Activated T-cell treated with anti-CD3 and anti-CD28 coated beads for 24 hours (primary cell): ENCODE results near the gene METTL13.

ENCODE experiments used
- DNase-seq: peaks from one replicate; pipeline ENCODE4 v3.0.0-alpha.2; 2020; ENCODE audit warnings: low read depth

Gene METTL13

DNA sequence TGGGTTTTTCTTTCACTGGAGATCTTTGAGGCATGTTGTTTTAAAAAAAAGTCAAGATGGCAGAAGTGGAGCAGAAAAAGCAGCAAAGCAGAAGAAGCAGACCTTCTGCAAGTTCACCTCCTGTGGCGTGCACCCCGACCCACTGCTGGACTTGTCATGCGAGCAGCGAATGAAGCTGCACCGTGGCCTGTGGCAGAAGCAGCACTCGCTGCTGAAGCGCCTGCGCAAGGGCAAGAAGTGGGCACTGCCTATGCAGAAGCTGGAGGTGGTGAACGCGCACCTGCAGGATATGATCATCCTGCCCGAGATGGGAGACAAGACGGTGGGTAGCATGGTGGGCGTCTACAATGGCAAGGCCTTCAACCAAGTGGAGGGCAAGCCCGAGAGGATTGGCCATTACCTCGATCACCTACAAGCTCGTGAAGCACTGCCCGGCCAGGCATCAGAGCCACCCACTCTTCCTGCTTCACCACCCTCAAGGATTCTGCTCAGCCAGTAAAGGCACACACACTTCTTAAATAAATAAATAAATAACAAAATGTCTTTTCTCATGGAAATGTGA lies 22.1 kb downstream of the METTL13 start:
- no peak for DNase-seq

DNA sequence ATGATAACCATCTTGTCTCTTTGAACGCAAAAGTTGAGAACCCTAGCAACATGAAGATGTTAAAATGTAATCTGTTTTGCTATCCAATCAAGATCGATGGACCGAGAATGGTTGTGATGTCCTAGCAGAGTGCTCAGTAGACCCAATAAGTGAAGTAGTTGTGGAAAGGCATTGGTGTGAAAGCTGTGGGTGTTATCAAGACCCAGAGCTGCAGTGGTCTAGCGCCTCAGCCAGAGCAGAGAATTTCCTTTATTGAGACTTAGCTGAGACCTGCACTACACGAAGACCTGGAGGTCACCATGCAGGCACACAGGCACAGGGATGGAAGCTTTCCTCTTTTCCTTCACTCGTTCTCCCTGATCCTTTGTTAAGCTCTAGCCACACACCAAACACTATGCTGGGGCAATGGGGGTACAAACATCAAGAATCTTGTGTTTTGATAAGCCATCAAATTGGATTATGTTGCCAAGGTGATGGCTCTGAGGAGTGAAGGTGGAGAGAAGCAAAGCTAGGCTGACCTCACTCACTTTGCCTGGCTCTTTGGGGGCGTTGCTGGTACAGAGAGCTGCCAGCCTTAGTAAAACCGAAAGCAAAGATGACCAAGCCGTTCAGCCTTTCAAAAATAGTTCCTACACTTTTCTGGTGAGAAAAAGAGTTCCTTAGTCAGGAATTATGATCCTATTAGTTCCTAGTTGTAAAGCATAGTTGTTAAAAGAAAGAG lies 24.1 kb downstream of the METTL13 start:
- DNase-seq: no peak

DNA sequence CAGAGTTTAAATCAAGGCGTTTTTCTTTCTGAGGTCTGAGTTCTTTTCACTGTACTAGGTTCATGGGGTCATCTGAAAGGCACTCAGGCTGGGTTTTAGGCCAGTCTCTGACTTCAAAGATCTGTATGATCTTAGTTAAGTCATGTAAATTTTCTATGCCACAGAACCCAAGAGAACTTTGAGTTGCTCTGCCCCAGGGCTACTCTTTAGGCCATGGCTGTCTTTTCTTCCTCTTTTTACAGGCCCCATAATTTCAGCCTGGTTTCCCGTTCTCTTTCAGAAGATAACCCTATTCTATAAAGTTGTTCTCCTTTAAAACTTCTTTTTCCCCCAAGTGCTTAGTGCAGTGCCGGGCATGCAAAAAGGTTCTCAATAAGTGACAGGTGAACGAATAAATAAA lies 26.1 kb downstream of the METTL13 start:
- no peak for DNase-seq

DNA sequence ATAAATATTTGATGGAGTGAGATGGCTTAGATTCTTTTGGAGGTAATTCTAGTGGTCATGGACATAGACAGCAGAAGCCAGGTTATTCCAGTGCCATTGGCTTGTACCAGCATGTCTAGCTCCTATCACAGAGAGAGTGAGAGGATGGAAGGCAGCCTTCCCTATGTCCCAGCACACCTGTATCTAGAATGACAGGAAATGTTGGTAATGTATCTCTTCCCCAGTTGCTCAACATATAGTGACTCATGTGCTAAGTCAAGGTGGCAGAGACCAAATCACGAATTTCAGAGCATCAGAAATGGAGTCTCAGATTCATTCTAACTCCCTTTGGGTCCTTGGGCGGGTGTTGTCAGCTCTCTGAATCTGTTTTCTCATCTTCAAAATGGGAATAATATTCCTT lies 28.4 kb downstream of the METTL13 start:
- DNase-seq: no peak

DNA sequence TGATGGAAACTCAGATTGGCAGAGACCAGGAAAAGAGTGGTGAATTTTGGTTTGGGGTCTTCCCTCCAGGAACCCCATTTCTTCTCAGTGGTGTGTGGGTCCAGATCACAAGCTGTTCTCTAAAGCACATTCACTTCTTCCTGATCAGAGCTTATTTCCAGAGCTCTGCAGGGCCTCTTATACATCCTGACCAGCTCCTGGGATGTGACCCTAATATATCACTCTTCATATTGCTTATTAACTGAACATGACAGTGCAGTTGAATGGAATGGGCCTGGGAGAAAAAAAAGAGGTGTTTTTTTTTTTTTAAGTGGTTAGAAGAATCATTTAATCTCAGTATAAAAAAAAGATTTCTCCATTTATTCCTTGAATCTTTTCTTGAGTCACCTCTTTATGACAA lies 30.2 kb downstream of the METTL13 start:
- DNase-seq: no peak

DNA sequence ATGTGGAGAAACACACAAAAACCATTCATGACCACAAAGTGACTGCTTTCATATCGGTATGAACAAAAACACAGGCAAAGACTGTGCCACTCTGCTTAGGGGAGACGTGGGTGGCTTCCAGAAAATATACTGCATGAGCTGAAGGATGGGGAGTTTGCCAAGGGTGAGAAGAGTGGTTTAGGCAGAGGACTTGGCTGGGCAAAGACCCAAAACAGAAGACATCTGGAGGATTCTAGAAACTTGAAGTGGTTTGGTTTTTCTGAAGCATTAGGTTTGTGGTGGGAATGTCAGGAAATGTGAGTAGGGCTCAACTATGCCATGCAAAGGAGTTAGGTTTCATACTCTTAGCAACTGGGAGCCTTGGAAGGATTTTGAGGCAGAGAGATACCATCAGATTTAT lies 33.2 kb downstream of the METTL13 start:
- no peak for DNase-seq

DNA sequence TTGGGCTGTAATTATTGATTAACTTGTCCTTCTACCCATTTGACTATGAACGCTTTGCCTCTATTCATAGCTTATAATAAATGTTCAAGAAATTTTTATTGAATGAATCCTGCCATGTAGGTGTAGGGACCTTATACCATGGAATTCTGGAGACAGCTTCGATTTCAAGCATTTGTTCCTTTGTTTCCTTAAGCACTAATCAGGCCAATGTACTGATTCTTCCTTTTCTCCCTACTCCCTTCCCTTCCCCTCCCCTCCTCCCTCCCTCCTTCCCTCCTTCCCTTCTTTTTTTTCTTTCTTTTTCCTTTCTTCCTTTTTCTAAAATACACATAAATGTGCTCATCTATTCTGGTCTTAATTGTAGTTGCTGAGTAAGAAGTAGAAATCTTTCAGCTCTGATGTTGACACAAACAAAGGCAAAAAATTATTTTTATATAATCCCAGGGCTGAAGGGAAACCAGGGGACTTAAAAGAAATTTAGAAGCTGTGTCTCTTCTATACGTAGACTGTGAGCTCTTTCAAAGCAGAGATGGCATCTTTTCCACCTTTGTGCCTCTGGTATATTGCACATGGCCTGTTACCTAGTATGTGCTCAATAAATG lies 34.9 kb downstream of the METTL13 start:
- no peak for DNase-seq

DNA sequence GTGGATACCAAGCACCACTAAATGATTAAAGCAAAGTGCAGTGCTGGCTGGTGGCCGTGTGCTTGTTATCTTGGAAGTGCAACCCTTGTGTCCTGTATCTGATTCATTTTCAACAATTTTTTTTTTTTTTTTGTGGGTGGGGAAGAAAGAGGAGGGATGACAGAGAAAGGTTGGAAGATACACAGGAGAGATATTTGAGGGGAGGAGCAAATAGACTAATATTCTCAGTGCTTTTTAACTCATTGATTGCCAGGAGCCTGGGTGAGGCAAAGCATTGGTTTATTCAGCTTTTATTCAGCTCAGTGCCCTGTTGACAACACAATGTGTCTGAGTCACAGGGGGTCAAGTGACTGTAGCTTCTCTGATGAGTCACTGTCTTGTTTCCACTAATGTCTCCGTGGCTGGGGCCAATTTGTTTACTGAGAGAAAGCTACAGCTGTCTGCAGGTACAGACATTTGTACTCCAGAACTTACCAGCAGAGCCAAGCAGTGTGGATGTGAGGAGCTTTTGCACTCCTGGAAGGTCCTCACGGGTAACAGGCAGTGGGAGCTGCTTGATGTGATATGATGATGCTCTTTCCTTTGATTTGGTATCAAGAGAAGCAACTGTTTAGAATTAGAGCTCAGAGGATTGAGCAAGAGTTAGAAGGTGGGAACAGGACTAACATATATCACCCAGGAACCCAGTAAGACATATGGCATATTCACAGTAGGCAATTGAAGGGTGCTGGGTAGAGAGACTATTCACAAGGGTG lies 36.2 kb downstream of the METTL13 start:
- peak; percentile 26 for DNase-seq

DNA sequence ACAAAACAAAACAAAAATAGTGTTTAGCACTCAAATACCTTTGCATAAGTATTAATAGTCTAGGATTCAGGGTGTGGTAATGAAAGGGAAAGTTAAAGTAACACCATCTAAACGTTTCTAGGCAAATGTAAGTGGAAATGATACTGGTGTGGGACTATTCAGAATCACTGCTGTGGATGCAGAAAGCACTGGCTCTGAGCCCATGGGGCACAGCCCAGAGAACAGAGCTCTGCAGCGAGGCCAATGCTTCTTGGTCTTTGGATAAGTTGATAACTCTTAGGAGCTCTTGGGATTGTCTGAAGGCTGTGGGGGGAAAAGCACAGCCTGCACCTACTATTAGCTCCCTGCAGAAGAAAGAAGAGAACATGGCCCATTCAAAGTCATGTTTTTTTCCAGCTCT lies 38.5 kb downstream of the METTL13 start:
- no peak for DNase-seq

DNA sequence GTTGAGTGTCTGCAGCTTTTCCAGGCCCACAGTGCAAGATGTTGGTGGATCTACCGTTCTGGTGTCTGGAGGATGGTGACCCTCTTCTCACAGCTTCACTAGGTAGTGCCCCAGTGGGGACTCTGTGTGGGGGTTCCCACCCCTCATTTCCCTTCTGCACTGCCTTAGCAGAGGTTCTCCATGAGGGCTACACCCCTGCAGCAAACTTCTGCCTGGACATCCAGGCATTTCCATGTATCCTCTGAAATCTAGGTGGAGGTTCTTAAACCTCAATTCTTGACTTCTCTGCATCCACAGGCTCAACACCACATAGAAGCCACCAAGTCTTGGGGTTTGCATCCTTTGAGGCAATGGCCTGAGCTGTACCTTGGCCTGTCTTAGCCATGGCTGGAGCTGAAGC lies 45.5 kb downstream of the METTL13 start:
- DNase-seq: no peak

DNA sequence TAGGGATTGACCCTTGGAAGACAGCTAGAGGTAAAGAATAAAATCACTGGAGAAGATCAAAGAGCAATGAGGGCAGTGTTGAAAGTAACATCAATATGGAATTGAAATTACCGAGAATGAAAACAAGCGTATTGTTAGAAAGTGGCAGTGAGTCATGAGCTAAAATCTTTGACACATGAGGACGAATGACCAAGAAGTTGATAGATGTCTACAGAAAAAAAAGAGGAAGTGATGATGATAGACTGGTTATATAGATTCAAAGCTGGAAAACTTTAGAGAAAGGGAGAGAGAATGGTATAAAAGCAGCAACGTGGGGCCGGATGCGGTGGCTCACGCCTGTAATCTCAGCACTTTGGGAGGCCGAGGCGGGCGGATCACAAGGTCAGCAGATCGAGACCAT lies 47.3 kb downstream of the METTL13 start:
- DNase-seq: no peak

DNA sequence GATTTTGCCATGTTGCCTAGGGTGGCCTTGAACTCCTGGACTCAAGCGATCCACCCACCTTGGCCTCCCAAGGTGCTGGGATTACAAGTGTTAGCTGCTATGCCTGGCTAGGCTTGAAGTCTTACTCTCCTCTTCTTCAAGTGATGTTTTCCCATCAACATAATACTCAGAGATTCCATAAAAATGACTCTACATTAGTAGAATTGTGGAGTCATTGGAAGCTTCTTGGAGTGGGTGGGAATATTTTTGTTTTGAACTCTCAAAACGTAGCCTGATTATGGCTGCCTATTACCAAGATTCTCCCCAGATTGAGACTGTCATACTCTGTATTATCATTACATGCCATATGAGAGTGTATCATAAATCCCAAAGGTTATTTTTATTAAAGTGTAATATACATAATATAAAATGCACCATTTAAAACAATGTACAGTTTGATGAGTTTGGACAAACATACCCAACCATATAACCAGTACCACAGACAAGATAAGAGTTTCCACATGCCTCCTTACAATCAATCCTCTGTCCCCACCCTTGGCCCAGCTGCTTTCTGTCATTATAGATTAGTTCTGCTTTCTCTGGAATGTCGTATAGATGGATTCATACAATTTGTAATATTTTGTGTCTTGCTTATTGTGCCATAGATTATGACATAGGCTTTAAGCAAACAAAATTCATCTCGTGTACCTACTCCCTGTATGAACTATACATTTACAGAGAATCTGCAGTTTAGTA lies 51.8 kb downstream of the METTL13 start:
- DNase-seq: no peak

DNA sequence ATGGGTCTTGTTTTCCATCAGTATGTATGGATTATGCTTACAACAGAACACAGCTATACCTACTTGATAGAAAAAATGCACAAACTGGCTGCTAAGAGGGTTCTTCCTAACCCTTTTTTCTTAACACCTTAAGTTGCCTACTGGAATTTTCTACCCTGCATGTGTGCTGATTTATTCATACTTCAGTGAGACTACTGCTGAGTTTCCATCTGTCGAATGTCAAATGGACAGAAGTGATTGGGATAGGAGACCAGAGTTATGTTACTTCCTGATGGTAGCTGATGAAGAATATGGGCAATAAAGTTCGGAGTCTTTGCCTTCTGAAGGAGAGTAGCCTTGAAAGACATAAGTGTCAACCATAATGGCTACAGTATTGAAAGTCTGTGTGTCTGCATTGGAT lies 53.4 kb downstream of the METTL13 start:
- DNase-seq: no peak

DNA sequence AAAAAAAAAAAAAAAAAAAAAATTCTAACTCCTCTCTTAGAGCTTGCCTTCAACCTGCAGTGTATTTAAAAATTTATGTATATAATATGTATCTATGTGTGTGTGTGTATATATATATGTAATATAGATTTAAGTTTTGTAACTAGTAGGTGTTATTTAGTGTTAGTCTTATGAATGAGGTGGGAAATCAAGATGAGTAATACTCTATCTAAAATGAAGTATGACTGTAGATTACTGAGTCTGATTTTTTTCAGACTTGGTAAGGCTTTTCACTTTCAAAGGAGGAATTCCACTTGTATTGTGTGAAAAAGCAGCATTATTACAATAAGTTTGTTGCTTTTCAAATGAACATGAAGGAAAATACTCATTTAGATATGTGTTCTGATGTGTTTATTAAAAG lies 54.4 kb downstream of the METTL13 start:
- no peak for DNase-seq

DNA sequence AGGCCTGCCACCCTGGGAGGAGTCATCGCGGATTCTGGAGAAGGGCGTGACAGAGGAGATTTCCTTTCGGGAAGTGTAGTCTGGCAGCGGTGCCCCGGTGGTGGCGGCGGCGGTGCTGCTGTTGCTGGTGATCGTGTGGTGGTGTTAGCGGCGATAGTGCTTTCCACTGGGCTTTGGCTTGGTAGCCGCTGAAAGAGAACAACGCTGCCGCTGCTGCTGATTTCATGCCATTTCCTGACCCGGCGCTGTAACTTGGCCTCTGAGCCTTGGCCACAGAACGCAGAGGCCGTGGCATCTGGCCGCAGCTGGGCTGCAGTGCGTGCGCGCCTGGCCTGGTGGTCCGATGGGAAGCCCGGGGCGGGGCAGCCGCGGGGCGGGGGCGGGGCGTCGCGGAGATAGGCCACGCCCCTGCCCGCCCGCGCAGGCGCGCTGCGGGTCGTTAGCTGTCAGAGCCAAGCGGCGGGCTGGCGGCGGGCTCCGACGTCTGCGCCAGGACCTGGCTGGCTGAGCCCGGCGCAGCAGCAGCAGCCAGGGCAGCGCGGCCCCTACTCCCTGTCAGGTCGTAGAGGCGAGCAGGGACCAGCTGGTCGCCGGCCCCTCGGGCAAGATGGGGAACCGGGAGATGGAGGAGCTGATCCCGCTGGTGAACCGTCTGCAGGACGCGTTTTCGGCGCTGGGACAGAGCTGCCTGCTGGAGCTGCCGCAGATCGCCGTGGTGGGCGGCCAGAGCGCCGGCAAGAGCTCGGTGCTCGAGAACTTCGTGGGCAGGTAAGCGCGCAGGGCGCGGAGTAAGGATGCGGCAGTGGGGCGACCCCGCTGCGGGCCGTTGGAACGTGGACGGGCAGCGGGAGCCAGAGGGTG lies 59.8 kb downstream of the METTL13 start, which contains the start of gene DNM3:
TSS of gene DNM3 (plus strand) at position 449 of the 861 bp plus-strand sequence. CDS start at position 608, 159 bp downstream.
- peak; percentile 70 for DNase-seq

DNA sequence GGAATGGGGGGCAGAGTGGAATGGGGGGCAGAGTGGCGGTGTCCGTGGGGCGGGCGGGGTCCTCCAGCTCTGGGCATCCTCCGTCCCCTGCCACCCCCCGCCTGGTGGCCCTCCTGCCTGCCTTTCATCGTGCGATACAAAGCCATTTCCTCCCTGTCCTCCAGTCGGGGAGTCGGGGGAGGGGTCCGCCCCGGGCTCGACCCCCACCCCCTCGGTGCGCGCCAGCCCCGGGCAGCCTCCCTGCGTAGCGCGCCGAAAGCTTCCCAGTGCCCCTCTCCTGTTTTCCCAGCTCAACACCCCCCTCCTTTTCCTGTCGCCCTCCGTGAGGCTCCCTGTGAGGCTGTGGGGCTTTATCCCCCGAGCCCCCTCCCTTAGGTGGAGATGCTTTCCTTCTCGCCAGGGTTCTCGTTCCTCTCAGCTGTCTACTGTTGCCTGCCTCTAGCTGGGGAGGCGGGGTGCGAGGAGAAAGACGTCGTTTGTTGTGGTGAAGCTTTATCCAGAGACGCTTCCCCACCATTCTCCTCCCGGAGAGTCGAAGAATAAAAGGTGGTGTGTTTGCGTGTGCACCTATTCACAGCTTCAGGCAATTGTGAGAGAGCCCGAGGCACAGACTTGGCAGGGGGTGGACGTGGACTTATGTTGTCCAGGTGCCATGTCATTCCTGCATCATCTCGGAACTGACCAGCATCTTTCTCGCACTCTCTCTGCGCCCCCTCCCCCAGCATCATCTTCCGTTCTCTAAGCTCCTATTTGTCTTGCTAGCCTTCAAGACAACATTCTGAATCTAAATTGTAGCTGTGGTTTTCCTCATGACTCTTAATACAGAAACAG lies 60.7 kb downstream of the METTL13 start:
- DNase-seq: no peak

DNA sequence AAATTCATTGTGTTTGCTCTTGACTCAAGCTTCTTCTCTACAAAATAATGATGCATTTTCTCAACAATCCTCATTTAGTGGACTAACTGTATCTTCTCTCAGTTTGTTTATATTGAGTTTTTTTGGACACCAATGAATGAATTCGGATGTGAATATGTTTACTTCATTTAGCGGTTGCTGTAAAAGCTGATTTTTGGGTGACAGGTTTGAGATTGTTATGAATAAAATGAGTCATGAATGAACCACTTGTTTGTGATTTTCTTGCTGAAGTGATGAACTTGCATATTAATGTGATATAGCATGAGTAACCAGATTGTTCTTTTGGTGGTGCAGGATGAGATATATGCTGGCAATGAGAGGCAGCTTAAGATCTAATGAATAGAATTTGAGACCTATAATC lies 62.9 kb downstream of the METTL13 start:
- DNase-seq: no peak

DNA sequence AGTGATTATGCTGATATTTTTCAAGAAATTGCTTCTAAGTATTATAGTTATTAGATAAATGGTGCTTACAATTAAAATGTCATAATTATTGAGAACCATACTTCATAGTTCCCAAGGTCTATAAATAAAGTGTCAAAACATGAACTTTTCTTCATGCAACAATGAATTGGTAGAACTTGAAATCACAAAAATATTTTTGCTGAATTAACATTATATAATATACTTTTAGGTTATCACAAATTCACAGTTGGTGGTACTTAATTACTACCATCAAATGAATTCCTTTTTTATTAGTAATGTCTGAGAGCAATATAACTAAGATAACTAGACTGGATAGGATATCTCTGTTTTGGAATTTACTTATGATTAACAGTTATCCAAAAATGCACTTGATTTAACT lies 64.5 kb downstream of the METTL13 start:
- no peak for DNase-seq
